ENCODE measurements around the gene SCFD1.

DNA sequence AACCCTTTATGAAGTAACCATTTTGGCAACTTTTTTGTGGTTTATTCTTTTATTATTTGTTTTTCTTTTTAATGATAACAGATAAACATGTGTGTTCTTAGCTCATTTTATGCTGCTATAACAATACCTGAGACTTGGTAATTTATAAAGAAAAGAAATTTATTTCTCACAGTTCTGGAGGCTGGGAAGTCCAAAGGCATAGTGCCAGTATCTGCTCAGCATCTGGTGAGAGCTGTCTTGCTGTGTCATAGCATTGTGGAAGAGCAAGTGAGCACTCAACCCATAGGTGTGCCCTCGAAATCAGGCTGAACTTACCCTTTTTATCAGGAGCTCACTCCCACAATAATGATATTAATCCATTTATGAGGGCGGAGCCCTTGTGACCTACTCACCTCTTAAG, 8.0 kb upstream of the SCFD1 start:
- TF ChIP-seq, protein P1, sequence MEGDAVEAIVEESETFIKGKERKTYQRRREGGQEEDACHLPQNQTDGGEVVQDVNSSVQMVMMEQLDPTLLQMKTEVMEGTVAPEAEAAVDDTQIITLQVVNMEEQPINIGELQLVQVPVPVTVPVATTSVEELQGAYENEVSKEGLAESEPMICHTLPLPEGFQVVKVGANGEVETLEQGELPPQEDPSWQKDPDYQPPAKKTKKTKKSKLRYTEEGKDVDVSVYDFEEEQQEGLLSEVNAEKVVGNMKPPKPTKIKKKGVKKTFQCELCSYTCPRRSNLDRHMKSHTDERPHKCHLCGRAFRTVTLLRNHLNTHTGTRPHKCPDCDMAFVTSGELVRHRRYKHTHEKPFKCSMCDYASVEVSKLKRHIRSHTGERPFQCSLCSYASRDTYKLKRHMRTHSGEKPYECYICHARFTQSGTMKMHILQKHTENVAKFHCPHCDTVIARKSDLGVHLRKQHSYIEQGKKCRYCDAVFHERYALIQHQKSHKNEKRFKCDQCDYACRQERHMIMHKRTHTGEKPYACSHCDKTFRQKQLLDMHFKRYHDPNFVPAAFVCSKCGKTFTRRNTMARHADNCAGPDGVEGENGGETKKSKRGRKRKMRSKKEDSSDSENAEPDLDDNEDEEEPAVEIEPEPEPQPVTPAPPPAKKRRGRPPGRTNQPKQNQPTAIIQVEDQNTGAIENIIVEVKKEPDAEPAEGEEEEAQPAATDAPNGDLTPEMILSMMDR (IDR thresholded peaks at IDR 0.05; ENCODE audit: borderline replicate concordance, extremely low read depth, low read length, poor library complexity, severe bottlenecking), result no peak
- no peak for TF ChIP-seq EZH2 (IDR thresholded peaks at IDR 0.05; ENCODE audit: borderline replicate concordance, low read depth, low read length, severe bottlenecking)

Data from DND-41 (cell line).